NOMO-1 (cell line): Measurements from ENCODE around the gene EVL.

Source experiments
- DNase-seq, 2 experiments: peaks; one replicate each; lab custom pipeline; 2025; ENCODE audit not compliant: unreplicated experiment in 2 of 2; lab: John Stamatoyannopoulos, UW

The EVL gene

DNA sequence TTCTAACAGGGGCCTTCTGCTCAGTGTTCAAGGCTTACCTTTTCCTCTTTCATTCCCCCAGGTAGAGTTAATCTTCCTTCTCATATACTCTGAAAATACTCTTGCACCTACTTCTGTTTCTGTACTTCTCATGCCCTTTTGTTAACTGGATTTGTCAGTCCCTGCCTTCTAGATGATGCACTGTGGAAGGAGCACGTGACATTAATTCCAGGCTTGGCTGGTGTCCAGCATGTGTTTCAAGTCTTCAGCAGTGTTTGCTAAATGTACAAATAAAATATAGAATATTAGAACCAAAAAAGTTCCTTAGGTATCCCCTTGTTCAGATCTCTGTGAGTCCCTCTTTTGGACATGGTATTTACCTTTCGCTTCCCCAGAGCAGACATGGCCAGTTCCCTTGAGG, 27.9 kb upstream of the EVL start:
- no peak for DNase-seq

- DNase-seq, result no peak
Measured at GRCh38 chr14:100038065-100038464, 27.2 kb upstream of the EVL start.

- no peak for DNase-seq
Measured at GRCh38 chr14:100039903-100040302, 25.3 kb upstream of the EVL start.

DNA sequence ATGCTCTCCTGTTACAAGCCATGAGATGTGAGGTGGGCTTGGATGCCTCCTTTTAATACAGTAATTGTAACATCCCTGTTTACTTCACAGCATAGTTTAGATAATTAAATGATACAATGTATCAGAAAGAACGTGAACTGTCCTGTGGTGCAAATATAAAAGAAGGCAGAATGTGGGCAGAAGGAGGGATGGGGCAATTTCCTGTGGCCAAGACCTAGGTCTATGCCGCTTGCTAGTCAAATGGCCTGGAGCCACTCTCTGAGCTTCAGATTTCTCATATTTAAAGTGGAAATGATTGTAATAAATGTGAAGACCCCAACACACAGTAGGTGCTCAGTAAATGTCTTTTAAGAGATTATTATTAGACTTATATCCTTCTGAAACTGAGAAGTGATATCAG, 24.0 kb upstream of the EVL start:
- DNase-seq, result peak; percentile 74 to 84

GRCh38 chr14:100042286-100042685, 22.9 kb upstream of the EVL start:
- DNase-seq, result peak; percentile 20 to 71

DNA sequence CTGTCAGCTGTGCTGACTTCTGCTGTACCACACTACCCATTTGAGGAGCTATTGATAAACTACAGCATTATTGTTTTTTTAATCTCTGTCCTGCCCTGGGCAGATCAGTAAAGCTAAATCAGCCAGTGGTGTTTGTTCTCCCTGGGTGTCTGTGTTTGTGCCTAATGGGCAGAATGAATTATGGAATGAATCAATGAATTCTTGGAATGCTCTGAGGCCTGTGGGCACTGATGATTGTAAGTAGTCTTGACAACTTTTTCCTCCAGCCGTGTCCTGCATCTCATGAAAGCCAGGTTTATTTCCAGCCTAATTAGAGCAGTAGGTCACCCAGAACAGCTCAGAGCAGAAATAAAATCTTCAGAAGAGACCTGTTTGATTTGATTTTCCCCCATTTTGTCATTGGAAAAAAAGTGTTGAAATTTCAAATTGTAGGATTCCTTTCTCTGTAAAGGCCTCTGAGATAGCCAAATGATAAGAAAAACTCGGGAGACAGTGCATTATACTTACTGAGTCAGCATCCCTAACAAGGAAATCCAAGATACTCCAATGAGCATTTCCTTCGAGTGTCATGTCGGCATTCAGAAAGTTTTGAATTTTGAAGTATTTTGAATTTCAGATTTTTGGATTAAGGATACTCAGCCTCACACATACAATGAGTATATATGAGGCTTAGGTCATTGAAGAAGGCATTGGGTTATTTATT, 19.4 kb upstream of the EVL start:
- DNase-seq, result no peak

GRCh38 chr14:100047600-100047999, 17.6 kb upstream of the EVL start:
- DNase-seq, result no peak

GRCh38 chr14:100048786-100049185, 16.4 kb upstream of the EVL start:
- DNase-seq, result no peak

DNA sequence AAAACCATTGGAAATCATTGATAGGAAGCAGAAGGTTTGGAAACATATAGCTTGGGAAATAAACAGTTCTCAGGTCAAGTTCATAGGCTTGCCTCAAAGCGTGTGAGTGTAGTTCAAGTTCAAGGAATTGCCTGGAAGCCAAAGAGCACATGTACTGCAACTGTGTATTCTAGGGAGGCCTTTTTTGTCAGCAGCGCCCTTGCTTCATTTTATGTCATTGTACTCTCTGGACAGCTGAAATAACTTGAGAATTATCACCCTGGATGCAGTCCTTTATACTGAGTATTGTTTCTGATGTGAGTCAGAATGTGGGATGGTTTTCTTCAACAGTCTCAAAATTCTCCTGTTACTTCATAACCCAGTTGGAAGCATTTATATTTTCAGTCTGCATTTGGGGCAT, 16.0 kb upstream of the EVL start:
- DNase-seq, result no peak

DNA sequence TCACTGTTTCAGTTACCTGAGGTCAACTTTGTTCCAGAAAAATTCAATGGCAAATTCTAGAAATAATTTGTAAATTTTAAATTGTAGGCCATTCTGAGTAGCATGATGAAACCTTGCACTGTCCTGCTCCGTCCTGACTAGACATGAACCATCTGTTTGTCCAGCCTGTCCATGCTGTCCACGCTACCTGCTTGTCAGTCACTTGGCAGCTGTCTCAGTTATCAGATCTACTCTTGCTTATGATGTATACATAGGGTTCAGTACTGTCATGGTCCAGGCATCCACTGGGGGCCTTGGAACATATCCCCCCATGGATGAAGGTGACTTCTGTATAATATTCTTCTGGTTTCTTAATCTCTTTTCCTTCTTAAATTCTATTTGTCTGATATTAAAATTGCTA, 14.1 kb upstream of the EVL start:
- no peak for DNase-seq

GRCh38 chr14:100051543-100051942, 13.7 kb upstream of the EVL start:
- DNase-seq, result no peak

DNA sequence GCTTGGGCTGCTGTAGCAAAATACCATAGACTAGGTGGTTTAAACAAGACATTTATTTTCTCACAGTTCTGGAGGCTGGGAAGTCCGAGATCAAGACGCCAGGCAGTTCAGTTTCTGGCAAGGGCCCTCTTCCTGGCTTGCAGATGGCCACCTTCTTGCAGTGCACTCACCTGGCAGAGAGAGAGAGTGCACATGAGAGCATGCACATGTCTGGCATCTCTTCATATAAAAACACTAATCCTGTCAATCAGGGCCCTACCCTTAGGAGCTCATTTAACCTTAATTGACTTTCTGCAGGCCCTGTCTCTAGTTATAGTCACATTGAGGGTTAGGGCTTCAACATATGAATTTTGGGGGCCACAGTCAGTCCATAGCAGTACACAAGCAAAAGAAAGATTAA, 12.4 kb upstream of the EVL start:
- DNase-seq, result no peak

GRCh38 chr14:100054316-100055075, 10.7 kb upstream of the EVL start:
- DNase-seq, result no peak

- no peak for DNase-seq
Measured at GRCh38 chr14:100056431-100056830, 8.8 kb upstream of the EVL start.

- DNase-seq, result peak in 1 of 2 experiments; percentile 5
Measured at GRCh38 chr14:100056964-100057795, 8.0 kb upstream of the EVL start.

DNA sequence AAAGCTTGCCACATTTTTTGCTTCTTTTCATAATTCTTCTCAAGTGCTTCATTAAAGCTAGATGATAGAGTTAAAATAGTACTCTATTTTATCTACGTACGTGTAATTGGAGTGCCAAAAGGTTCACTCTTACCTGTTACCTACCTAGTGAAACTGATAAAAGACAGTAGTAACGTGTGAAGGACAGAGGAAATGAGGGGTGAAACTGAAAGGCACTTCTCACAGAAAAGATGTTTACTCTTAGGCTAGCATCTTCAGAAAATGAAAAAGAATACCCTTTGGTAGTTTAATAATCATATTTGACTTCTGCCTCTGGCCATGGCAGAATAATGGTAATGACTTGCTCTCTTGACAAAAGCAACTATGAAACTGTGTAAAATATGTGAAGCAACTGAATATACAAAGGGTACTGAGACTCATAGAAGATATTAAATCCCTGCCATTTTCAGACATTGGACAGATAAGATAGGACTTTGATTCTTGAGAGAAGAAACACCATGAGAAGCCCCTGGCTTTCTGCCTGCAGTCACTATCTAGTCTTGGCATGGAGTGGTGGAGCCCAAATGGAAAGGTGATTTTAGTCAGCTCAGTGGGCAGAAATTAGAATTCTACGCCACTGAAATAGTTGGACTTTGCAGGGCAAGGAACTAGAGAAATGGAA, 6.3 kb upstream of the EVL start:
- DNase-seq, result no peak

DNA sequence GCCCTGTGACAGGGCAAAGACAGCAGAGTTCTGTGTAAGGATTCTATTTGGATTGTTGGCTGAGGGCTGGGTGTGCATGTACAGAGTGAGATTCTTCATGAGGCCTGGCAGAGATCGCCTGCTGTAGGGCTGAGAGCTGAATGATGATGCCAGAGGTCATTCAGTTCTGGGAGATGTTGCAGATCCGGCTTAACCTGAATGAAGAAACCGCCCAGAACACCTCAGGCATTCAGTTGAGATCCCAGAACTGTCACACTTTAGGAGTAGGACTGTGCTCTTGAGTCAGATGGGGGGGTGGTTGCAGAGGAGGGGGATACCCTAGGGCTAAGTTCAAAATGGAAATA, 5.8 kb upstream of the EVL start:
- DNase-seq, result no peak

GRCh38 chr14:100060760-100061159, 4.5 kb upstream of the EVL start:
- no peak for DNase-seq

DNA sequence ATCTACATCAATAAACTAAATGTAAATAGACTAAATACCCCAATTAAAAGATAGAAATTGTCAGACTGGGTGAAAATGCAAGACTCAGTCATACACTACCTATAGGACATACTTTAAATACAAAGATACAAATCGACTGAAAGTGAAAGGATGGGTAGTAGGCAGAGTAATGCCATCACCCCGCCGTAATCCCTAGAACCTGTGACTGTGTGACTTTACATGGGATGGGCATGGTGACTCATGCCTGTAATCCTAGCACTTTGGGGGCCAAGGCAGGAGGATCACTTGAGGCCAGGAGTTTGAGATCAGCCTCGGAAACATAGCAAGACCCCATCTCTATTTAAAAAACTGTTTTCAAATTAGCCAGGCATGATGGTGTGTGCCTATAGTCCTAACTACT, 2.6 kb upstream of the EVL start:
- DNase-seq, result no peak

- DNase-seq, result no peak
Measured at GRCh38 chr14:100063314-100063941, 1.8 kb upstream of the EVL start.
